HG02588 (cell line): ENCODE measurements around the gene LY6G5C.

Source experiments
- ATAC-seq: cut with Tn5 transposase; IDR thresholded peaks from one replicate; pipeline ENCODE4 v1.9.1; 2021; ENCODE audit warnings: mild to moderate bottlenecking, moderate library complexity; ENCODE audit not compliant: unreplicated experiment

LY6G5C gene

DNA sequence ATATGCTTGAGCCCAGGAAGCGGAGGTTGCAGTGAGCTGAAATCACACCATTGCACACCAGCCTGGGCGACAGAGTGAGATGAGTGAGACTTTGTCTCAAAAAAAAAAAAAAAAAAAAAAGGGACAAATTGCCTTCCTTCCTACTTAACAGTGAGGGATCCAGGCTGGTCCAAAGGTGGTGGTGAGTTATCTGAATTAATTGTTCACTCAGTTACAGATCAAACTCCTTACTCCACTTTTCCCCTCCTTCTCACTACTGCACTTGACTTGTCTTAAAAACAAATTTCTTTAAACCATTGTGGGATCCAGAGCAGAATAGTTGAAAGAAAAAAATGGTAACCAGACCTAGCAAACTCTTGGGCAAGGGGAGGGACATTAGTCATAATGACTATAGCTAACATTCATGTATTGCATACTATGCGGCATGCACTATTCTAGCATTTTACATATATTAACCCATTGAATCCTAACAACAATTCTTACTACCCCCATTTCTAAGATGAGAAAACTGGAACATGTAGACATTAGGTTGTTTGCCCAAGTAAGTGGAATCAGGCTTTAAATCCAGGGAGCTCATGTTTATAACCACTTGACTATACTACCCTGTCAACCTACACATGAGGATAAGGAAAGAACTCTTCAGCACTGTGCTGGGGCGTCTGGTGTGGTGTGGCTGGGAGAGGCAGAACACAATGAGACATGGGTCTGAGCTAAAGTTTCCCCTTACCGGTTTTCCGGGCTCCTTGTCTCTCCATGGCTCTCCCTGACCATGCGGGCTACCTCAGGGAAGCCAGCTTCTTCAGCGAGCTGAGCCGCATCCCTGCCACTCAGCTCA, 17.5 kb downstream of the LY6G5C start:
- no peak for ATAC-seq

DNA sequence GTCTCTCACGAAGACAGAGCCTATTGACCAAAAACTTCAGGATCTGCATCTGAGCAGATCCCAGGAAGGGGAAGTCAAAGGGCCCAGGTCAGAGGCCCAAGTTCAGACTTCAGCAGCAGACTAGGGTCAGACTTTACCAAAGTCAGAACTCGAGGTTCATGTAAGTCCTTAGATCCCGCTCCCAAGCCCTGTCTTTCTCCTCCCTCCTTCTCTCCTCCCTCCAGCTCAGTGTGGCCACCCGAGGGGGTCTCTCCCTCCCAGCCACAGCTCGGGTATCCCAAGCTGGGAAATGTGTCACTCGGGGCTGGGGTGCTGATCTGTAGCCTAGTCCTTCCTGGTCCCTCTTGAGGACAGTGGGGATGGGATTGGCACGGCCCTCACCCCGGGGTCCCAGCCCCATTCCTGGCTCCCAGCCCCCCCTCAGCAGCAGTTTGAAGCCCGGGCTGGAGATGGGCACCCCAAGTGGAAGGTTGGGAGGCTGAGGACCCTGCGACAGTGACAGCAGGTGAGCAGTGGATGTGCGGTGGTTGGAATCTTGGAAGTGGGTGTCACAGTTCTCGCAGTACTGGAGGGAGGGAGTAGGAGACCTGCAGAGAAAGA, 18.6 kb downstream of the LY6G5C start:
- no peak for ATAC-seq

DNA sequence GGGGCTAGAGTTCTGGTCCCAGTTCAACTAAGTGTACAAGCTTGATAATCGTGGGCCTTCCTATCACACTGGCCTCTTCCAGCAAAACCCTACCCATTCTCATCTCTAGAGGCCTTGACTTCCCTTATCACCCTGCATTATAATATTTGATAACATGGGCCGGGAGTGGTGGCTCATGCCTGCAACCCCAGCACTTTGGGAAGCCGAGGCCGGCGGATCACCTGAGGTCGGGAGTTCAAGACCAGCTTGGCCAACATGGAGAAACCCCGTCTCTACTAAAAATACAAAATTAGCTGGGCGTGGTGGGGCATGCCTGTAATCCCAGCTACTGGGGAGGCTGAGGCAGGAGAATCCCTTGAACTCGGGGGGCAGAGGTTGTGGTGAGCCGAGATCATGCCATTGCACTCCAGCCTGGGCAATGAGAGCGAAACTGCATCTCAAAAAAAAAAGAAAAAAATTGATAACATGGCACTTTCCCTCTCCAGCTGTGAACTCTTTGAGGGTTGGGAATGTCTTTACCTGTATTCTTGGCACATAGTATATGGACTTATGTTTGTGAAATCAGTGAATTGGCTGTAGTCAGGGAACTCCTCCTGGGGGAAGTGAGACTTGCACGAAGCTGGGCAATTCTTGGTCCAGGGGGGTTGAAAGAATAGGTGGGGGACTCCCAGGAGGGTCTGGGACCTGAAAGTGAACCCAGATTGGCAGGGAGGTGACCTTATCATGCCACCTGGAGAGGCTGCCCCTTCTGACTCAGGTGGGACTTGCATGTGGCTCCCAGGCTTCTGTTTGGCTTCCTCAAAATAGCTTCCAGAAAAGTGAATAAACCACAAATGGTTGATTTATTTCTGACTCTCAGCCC, 19.4 kb downstream of the LY6G5C start:
- ATAC-seq: no peak

DNA sequence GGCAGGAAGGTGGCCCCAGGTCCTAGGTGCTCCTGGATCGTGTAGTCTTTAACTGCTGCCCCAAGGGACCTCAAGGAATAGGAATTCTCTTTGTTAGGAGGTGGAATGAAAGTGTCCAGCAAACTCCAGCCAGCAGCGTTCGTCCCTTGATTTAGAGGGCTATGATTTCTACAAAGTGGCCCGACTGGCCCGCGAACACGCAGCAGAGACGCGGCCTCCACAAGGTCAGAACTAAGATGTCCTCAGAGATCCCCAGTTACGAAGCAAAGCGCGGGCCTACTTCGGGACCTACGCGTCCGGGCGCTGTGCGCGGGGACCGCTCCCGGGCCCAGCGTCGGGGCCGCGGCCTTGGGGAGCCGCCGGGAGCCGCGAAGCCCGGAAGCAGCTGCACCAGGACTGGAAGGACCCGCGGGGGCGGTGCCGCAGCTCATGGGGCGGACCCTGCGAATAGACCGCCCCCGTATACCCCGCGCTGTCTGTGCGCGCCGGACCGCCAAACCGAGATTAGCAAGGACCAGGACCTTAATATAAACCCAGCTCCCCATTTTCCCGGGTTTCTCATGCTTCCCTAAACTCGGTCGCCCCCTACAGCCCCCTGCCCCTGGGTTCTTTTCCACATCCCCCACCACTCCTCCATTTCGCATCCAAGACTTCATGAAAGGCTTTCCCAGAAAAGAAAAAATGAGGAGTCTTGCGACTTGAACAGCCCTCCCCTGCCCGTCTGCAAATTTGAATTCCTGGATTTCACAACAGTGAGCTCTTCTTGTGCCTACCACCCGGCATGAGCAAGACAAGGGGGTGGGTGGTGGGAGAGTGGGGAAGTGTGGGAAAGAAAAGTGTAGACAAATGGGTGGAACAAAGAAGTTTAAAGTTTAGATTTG, 20.2 kb downstream of the LY6G5C start, which contains the start of gene C6orf47:
Gene C6orf47 (minus strand): TSS at position 398 of the 881 bp plus-strand sequence. CDS start 831 bp downstream, outside the sequence.
- ATAC-seq: no peak

DNA sequence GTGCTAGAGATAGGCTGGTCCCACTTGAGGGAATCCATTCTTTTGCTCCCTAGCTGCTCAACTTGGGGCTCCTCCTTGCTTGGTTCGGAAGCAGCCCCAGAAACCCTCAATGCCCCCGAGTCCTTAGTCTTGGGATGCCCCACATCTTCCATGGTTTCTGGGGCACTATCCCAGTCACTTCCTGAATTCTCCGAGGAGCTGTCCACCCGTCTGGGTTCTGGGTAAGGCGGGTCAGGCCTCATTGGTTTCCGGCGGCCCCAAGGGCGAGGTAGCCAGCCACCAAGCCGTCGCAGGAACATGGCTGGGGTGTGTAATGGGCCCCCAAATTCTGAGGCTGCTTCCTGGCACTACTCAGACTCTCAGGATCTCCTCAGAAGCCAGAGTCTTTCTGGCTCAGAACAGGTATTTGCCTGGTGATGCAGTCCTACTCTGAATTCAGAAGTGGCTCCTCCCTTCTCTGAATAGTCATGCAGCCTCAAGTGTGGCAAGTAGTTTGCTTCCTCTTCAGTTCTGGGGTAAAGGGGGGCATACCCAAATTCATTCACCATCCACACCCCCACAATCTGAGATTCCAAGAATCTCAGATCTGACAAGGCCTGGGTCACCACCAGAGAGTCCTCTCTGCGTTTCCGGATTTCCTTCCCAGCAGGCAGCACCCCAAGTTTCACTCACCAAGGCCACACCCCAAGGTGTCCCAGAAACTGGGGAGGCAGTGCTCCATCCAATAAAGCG, 21.1 kb downstream of the LY6G5C start:
- no peak for ATAC-seq

DNA sequence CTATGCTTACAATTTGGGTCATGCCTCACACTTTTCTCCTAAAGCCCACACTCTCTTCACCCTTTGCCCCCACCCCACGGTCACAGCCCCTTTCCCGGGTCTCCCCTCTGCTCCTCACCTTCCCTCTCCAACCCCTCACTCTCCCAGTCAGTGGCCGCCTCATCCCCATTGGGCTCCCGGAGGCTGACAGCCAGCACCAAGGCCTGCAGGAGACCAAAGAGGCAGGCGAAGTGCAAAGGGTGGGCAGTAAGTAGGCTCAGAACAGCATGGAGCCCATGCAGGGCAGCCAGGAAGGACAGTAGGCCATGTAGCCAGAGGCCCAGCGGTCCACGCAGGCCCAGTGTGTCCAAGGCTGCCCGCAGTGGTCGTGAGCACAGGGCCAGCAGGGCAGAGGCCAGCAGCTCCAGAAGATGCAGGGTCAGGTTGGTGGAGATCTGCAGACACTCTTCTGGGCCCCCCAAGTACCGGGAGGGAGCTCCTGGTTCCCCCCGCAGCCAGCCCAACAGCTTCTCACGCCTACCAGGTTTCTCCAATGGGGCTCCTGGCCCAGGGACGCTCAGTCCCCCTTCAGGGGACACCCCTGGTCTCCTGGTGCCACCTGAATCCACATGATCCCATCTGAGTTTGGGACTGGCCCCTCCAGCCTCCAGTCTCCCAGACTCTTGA, 21.8 kb downstream of the LY6G5C start:
- ATAC-seq: no peak

DNA sequence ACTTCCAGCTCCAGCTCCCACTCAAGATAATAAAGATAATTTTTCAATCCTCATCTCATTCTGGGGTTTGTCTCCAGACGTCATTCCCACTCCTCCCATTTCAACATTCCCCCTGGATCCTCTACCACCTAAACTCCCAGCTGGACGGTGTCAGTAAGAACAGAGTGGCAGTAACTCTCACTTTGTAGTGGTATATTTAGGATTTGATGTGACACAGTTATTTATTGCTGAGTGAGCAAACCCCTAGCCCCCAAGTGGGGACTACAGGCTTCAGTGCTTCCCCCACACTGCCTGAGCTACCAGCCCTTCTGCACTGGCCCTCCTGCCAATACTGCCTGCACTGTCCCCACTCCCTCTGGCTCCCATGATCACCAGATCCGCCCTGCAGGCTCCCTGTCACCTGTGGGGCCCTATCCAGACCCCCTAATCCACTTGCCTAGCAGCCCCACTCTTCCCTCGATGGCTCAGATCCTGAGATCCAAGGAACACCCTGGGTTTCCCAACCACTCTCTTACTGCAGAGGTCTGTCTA, 22.6 kb downstream of the LY6G5C start:
- no peak for ATAC-seq

DNA sequence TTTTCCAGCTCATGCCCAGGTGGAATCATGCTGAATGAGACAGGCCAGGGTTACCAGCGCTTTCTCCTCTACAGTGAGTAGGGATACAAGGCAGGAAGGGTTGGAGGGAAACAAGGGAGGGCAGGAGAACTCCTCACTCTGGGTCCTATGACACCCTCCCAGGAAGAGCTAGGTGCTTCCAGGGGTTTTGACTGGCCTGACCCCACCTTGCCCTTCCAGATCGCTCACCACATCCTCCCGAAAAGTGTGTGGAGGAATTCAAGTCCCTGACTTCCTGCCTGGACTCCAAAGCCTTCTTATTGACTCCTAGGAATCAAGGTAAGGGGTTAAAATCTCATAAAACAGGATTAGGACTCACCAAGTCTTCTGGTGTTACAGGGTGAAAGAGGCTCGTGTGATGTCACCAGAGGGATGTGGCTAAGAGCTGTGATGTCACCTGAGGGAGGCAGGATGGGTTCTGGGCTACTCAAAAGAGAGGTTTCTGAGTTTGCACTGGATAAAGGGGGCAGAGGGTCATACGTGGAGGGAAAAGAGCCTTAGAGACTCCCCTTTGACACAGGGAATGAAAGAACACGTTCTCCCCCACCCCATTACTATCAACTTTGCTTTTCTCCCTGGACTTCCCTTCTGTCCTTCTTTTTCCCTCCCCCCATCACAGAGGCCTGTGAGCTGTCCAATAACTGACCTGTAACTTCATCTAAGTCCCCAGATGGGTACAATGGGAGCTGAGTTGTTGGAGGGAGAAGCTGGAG, 23.3 kb downstream of the LY6G5C start:
- ATAC-seq: no peak

DNA sequence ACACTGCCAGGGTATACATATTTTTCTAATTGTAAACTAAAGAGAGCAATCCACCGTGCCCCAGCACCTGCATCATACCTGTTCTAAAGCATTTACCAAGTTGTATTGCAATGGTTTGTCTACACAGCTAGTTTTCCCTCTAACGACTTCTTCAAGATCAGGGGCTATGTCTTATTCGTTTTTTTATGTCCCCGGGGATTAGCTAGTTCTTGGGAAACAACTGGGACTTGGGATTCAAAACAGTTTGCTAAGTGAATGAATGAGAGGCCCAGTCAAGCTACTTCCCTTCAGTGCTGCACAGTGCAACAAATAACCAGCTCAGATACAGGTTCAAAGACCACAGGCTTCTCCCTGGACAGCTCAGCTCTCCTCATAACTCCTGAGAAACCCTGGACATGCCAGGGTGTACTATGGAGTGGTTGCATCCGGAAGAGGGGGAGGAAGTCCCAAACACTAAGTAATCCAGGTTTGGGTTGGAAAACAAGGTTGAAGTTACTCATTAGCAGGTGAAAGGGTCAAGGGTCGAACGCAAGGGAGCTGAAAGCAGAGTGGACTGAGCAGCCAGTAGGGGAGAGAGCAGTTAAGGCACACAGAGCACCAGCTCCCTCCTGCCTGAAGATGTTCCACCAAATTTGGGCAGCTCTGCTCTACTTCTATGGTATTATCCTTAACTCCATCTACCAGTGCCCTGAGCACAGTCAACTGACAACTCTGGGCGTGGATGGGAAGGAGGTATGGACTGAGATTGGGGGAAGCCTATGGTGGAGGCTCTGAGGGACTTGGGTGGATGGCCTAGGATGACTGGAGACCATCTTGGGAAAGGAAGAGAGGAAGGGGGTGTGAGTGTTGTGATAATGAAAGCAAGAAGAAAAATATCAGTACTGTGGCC, 25.3 kb downstream of the LY6G5C start, which contains the start of gene APOM:
Gene APOM (plus strand): TSS at position 546 of the 889 bp plus-strand sequence. CDS start 73 bp downstream, at position 619.
- ATAC-seq: no peak

DNA sequence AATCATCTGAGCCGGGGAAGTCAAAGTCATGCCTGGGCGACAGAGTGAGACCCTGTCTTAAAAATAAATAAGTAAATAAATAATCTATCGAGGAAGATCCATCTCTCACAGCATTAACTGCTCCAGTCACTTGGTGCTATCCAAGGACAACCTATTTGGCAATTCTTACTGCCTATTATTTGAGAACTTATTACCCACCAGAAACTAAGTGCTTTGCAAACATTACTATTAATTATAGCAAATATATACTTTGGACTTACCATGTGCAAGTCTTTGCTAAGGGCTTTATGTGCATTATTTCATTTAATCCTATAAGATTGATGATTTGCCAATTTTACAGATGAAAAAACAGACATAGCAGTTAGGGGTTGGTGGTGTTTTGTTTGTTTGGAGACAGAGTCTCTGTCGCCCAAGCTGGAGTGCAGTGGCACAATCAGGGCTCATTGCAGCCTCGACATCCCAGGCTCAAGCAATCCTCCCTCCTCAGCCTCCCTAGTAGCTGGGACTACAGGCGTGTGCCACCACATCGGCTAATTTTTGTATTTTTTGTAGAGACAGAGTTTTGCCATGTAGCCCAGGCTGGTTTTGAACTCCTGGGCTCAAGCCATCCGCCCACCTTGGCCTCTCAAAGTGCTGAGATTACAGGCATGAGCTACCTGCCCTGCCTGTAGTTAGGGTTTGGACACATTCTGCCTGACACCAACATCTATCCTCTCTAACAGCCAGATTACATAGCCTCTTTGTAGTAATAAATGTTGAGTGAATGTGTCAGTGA, 26.1 kb downstream of the LY6G5C start:
- ATAC-seq: no peak

DNA sequence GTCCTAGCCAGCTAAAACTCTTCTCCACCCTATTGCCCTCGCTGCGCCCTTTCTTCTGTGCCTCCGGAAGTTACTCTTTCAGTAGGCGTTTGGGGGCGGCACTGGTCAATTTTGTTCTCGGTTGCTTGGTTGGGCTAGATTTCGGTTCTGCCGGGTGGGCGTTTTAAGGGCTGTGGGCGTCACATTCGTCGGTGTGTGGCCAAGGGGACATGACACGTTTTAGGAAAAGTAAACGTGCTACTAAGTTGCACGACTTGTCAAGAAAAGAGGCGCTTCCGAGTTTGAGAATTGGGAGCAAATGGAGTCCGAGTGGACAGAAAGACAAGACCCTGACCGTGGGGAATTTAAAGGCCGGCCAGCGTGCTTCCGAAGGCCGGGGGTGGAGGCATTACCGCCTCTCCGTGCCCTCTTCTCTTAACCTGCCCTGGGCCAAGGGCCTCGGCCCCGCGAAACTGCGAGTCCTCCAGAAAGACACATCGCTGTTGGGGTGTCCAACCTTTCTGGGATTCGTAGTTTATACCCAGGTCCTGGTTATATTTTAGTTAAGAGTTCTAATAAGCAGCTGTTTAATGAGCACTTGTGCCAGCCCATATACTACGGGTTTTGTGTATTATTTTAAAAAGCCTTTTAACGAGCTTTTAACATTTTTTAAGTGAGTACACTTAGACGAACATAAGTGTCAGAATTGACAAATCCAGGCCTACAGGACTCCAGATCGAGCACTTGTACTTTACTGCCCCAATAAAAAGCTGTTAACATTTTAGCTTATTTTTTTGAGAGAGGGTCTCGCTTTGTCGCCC, 27.7 kb downstream of the LY6G5C start:
- peak; percentile 48 for ATAC-seq

DNA sequence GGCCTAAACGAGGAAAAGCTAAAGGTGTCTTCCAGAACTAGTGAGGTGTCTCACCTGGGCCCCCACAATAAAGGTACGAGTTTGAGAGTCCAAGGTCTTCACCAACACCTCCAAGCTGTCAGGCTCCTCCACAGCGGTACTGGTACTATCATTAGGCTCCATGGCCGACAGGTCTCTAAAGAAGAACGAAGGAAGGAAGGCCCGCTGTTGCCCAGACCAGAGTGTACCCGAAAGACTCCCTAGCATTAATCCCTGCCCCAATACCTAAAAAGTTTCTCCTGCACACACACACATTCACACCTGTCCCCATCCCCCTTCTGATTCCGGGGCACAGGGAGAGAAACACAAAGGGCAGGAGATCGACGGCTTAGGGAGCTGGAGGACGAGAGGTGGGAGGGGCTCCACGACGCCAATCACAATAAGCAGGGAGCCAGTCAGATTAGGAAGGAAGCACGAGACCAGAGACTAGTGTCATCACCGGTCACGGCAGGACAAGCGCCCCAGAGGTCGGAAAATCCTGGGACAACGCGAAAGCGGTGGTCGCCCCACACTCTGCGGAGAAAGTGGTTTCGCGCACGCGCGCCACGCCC, 29.2 kb downstream of the LY6G5C start:
- ATAC-seq: peak; percentile 27

DNA sequence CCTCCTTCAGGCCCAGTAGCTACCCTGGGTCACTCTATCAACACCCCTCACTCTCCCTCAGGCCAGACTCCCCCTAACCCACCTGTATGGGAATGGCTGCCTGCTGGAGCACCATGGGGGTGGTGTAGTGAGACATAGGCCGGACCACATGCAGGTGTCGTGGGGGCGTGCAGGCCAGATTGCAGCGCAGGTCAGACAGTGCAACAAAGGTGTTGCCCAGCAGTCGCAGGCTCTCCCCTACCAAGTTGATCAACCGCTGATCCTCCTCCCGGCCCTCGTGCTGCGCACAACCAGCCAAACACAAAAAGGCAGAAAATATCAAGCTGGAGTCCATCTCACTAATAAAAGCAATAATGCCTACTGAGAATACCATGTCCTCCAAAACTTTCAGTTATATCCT, 35.5 kb downstream of the LY6G5C start:
- no peak for ATAC-seq

DNA sequence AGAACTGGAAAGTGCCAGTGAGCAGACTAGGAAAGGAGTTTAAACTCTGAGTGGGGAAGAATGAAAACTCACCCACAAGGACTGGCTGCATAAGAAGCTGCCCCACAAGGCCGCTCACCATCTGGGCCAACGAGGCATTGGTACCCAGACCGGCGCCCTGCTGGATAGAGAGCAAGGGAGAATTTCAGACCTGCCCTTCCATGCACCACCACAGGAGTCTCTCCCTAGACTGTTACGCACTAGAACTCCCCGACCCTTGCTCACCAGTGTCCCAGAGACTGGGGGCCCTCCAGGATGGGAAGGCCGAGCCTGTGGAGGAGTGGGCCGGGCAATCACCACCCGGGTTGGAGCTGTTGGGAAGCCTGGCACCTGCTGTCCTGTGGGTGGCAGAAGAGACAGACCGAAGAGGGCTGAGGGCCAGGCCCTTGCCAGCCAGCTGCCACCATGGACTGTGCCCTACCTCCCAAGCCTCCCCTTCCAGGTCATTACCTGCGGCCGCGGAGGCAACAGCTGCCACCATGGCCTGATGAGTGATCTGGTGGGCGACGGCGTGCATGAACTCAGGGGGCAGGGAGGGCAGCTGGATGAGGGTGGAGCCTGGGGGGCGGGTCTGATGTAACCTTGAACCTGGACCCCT, 36.9 kb downstream of the LY6G5C start:
- no peak for ATAC-seq
